ENCODE measurements around the gene PIPOX.

DNA sequence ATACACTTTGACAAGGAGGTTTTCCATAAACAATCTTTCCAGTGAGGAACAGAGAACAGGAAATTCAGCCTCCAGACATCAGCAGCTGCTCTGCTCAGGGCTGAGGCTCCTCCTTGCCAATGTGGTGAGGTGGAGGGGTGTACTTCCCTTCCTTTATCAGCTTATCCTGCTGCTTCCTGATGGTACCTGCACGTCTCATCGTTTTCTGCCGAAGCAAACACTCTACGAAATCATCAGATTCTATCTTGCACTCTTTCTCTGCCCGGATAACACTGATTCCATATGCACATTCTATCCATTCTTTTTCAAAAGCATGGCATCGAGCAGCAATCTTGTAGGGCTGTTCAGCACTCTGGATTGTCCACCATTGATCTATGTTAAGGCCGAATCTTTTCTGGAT is 21.7 kb upstream of the PIPOX start:
- TF ChIP-seq, protein P1, sequence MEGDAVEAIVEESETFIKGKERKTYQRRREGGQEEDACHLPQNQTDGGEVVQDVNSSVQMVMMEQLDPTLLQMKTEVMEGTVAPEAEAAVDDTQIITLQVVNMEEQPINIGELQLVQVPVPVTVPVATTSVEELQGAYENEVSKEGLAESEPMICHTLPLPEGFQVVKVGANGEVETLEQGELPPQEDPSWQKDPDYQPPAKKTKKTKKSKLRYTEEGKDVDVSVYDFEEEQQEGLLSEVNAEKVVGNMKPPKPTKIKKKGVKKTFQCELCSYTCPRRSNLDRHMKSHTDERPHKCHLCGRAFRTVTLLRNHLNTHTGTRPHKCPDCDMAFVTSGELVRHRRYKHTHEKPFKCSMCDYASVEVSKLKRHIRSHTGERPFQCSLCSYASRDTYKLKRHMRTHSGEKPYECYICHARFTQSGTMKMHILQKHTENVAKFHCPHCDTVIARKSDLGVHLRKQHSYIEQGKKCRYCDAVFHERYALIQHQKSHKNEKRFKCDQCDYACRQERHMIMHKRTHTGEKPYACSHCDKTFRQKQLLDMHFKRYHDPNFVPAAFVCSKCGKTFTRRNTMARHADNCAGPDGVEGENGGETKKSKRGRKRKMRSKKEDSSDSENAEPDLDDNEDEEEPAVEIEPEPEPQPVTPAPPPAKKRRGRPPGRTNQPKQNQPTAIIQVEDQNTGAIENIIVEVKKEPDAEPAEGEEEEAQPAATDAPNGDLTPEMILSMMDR (IDR thresholded peaks at IDR 0.05; ENCODE audit: low read depth, low read length, poor library complexity, severe bottlenecking): no peak
- no peak for TF ChIP-seq EZH2phosphoT487 (IDR thresholded peaks at IDR 0.05; ENCODE audit: borderline replicate concordance, low read length)

Data from DOHH2 (cell line).